HepG2 (cell line): ENCODE data around the gene SS18L1. TPM values are rescaled to one million over a fixed set of nuclear protein-coding genes. Genes with fewer than 3 reads are reported as not detected.

ENCODE experiments used
- ATAC-seq: fragments of 200-7000 bp; cut with Tn5 transposase; 3 replicates; pipeline ENCODE4 v1.9.1; 2020; ENCODE audit warnings: mild to moderate bottlenecking, moderate library complexity
- BruUV-seq: library from RNA; stranded (reverse); fragments of 400-500 nt; replicated peaks from 2 replicates; lab custom pipeline; 2021; lab: Mats Ljungman, UMichigan
- CTCF ChIA-PET: fragments of 300-600 bp; formaldehyde crosslinking; extraction: SDS; loops from one replicate; lab custom pipeline; 2021; ENCODE audit warnings: low total read pairs, inconsistent platforms, low intra/inter-chr PET ratio; lab: Yijun Ruan, JAX
- POLR2A ChIA-PET: fragments of 350-600 bp; sonication (Branson Sonifier 250); formaldehyde crosslinking; loops from one replicate; lab custom pipeline; 2020; ENCODE audit warnings: antibody characterized with exemption, inconsistent platforms; lab: Yijun Ruan, JAX
- DNase-seq: peaks from one replicate; pipeline ENCODE4 v3.0.0-alpha.2; 2015; ENCODE audit warnings: low spot score
- FAIRE-seq: peaks from 3 replicates; lab custom pipeline; 2011; peaks lifted over from hg19 to GRCh38; lab: Jason Lieb, UNC
- H2AFZ ChIP-seq: one replicate; pipeline ENCODE4 v1.6.1; 2011; ENCODE audit warnings: low read length, inconsistent platforms
- H3K27ac ChIP-seq: fragments of 300-600 bp; 3 replicates; pipeline ENCODE4 v1.8.0; 2011; ENCODE audit warnings: mixed run types, mild to moderate bottlenecking, mixed read lengths, low read length, inconsistent platforms; ENCODE audit not compliant: insufficient read depth; ENCODE audit errors: extremely low read length
- H3K27me3 ChIP-seq, 2 experiments: fragments of 200-600 bp in 1 of 2; 2 replicates in 1 of 2; 3 replicates in 1 of 2; pipeline versions ENCODE4 v1.6.0 to v1.8.0; 2011; ENCODE audit warnings: low read length in 2 of 2, mild to moderate bottlenecking in 2 of 2, moderate library complexity in 2 of 2, inconsistent platforms in 1 of 2; ENCODE audit not compliant: insufficient read depth in 2 of 2, control insufficient read depth in 1 of 2
- H3K36me3 ChIP-seq, 2 experiments: fragments of 200-600 bp in 1 of 2; replicated peaks in 1 of 2; 2 replicates in 1 of 2; 3 replicates in 1 of 2; pipeline versions ENCODE4 v1.5.1 to v1.8.0; 2011; ENCODE audit warnings: low read length in 2 of 2, inconsistent platforms in 1 of 2; ENCODE audit not compliant: insufficient read depth in 2 of 2, control insufficient read depth in 1 of 2
- H3K4me1 ChIP-seq: 2 replicates; pipeline ENCODE4 v1.5.1; 2012; ENCODE audit warnings: low read length, inconsistent platforms; ENCODE audit not compliant: insufficient read depth
- H3K4me2 ChIP-seq: 2 replicates; pipeline ENCODE4 v1.6.0; 2011; ENCODE audit warnings: low read depth, low read length, inconsistent platforms
- H3K4me3 ChIP-seq, 3 experiments: fragments of 200-600 bp in 1 of 3; sonication (generic), shearing (Covaris generic) in 1 of 3; replicated peaks in 1 of 3; 2 replicates each; pipeline ENCODE4 v1.5.1; 2011 to 2016; ENCODE audit warnings: low read length in 3 of 3, inconsistent platforms in 2 of 3, low read depth in 2 of 3, mild to moderate bottlenecking in 2 of 3, control low read depth in 1 of 3, mixed read lengths in 1 of 3; ENCODE audit not compliant: insufficient read depth in 1 of 3
- H3K79me2 ChIP-seq: one replicate; pipeline ENCODE4 v1.6.1; 2011; ENCODE audit warnings: low read length, inconsistent platforms; ENCODE audit not compliant: insufficient read depth
- H3K9ac ChIP-seq: 2 replicates; pipeline ENCODE4 v1.6.0; 2011; ENCODE audit warnings: mild to moderate bottlenecking, low read depth, low read length, inconsistent platforms; ENCODE audit not compliant: insufficient read depth
- H3K9me3 ChIP-seq: 2 replicates; pipeline ENCODE4 v1.5.1; 2012; ENCODE audit warnings: mild to moderate bottlenecking, low read length
- H4K20me1 ChIP-seq: 2 replicates; pipeline ENCODE4 v1.6.0; 2011; ENCODE audit warnings: inconsistent platforms, mild to moderate bottlenecking, low read length, moderate library complexity; ENCODE audit not compliant: insufficient read depth
- ARHGAP35 ChIP-seq: sonication (generic); formaldehyde crosslinking; IDR thresholded peaks from 2 replicates; pipeline ENCODE4 v1.9.0; 2022; ENCODE audit warnings: mild to moderate bottlenecking, inconsistent platforms, moderate library complexity, missing genetic modification reagents, borderline replicate concordance
- ATF2 ChIP-seq: sonication (generic); formaldehyde crosslinking; IDR thresholded peaks from 2 replicates; pipeline ENCODE4 v1.4.0; 2020; ENCODE audit warnings: missing genetic modification reagents
- ATM ChIP-seq: fragments of 450-650 bp; IDR thresholded peaks from 2 replicates; pipeline ENCODE4 v1.7.1; 2017; ENCODE audit warnings: mild to moderate bottlenecking, borderline replicate concordance
- CBX1 ChIP-seq: IDR thresholded peaks from one replicate; pipeline ENCODE4 v1.6.1; 2016; ENCODE audit warnings: antibody characterized with exemption, low read depth
- CC2D1A ChIP-seq: sonication (generic); formaldehyde crosslinking; IDR thresholded peaks from 2 replicates; pipeline ENCODE4 v1.8.1; 2023; ENCODE audit warnings: mild to moderate bottlenecking, missing genetic modification reagents
- EEA1 ChIP-seq: sonication (generic); formaldehyde crosslinking; IDR thresholded peaks from 2 replicates; pipeline ENCODE4 v1.5.1; 2020; ENCODE audit warnings: mild to moderate bottlenecking, missing genetic modification reagents, borderline replicate concordance
- GFI1 ChIP-seq: sonication (generic); formaldehyde crosslinking; IDR thresholded peaks from 2 replicates; pipeline ENCODE4 v1.5.0; 2020; ENCODE audit warnings: missing genetic modification reagents, mild to moderate bottlenecking, borderline replicate concordance
- HMG20A ChIP-seq: IDR thresholded peaks from 2 replicates; pipeline ENCODE4 v1.6.1; 2016; ENCODE audit warnings: borderline replicate concordance
- KAT8 ChIP-seq: IDR thresholded peaks from 2 replicates; pipeline ENCODE4 v1.6.1; 2016; ENCODE audit warnings: missing genetic modification reagents, missing compliant biosample characterization
- KDM1A ChIP-seq: IDR thresholded peaks from 2 replicates; pipeline ENCODE4 v1.6.1; 2016; ENCODE audit warnings: missing compliant biosample characterization
- KDM5B ChIP-seq: sonication (generic); formaldehyde crosslinking; IDR thresholded peaks from 2 replicates; pipeline ENCODE4 v1.4.0; 2020; ENCODE audit warnings: missing genetic modification reagents, mild to moderate bottlenecking, borderline replicate concordance
- MTF1 ChIP-seq: sonication (generic); formaldehyde crosslinking; IDR thresholded peaks from 2 replicates; pipeline ENCODE4 v1.5.0; 2020; ENCODE audit warnings: missing genetic modification reagents
- PREB ChIP-seq: sonication (generic); formaldehyde crosslinking; IDR thresholded peaks from 2 replicates; pipeline ENCODE4 v1.4.0; 2020; ENCODE audit warnings: missing genetic modification reagents
- REST ChIP-seq, 2 experiments: IDR thresholded peaks; 2 replicates each; pipeline ENCODE4 v1.6.1; 2011 to 2012; ENCODE audit warnings: low read length in 2 of 2, borderline replicate concordance in 1 of 2, low read depth in 1 of 2, mild to moderate bottlenecking in 1 of 2, moderate library complexity in 1 of 2
- RFX3 ChIP-seq: IDR thresholded peaks from 2 replicates; pipeline ENCODE4 v1.6.1; 2016; ENCODE audit warnings: missing biosample characterization, missing genetic modification reagents
- XRCC5 ChIP-seq: fragments of 200-400 bp; formaldehyde crosslinking; optimal IDR thresholded peaks from 2 replicates; pipeline ENCODE3; 2017; ENCODE audit warnings: mild to moderate bottlenecking, low read length
- ZNF205 ChIP-seq: IDR thresholded peaks from 2 replicates; pipeline ENCODE4 v1.6.1; 2018; ENCODE audit warnings: missing biosample characterization, missing genetic modification reagents
- ZNF616 ChIP-seq: sonication (generic); formaldehyde crosslinking; IDR thresholded peaks from 2 replicates; pipeline ENCODE4 v1.5.0; 2020; ENCODE audit warnings: low read depth, mild to moderate bottlenecking, missing genetic modification reagents
- ZNF644 ChIP-seq: IDR thresholded peaks from 2 replicates; pipeline ENCODE4 v1.6.1; 2016; ENCODE audit warnings: low read depth
- ZNF652 ChIP-seq: IDR thresholded peaks from 2 replicates; pipeline ENCODE4 v1.6.1; 2016; ENCODE audit warnings: low read depth, borderline replicate concordance
- ZSCAN31 ChIP-seq: sonication (generic); formaldehyde crosslinking; IDR thresholded peaks from 2 replicates; pipeline ENCODE4 v1.5.0; 2020; ENCODE audit warnings: low read depth, mild to moderate bottlenecking, missing genetic modification reagents
- WGBS: methylation state at CpG from one replicate; pipeline ENCODE4 v1.1.6; 2017; ENCODE audit warnings: low lambda C conversion rate; 5-methylcytosine and 5-hydroxymethylcytosine counted together
- in situ Hi-C: cut with HindIII; loops from 2 replicates; pipeline ENCODE4 v1.10.0; 2017; ENCODE audit warnings: low pct_unique_long_range_greater_than_20kb; ENCODE audit not compliant: extremely low pct_ligation_motif_present
- intact Hi-C: fragments of 100-400 bp; cut with micrococcal nuclease; formaldehyde crosslinking; loops from one replicate; pipeline ENCODE4 v1.10.0; 2022; ENCODE audit not compliant: unreplicated experiment
- polyA plus RNA-seq, 8 experiments: library from polyadenylated mRNA; depleted of rRNA in 3 of 8; stranded (reverse) in 7 of 8; unstranded in 1 of 8; fragments of >200 nt; fragmentation: Illumina TruSeq in 4 of 8; extraction: Trizol in 4 of 8; gene quantifications; 2 replicates each; pipeline versions ENCODE4 v1.2.1 to v1.2.3, GENCODE V29; 2011 to 2016; ENCODE audit warnings: low read depth in 4 of 8, missing spikeins in 1 of 8, mixed read lengths in 1 of 8; ENCODE audit not compliant: insufficient read depth in 1 of 8
- total RNA-seq, 5 experiments: library from RNA; depleted of rRNA; stranded (reverse); fragments of >200 nt; fragmentation: Illumina TruSeq; extraction: Trizol; gene quantifications; 2 replicates each; pipeline ENCODE4 v1.2.3, GENCODE V29; 2016; ENCODE audit warnings: low read depth in 1 of 5

The SS18L1 gene
- total and polyA plus RNA-seq, 2 of the 13 experiments (the other 11 are each of a cell fraction or from before 2014, with no cell fraction given) = 17.8 to 27.6 TPM

GRCh38 chr20:62120365-62120762, 23.2 kb upstream of the SS18L1 start:
- no TSS peak for BruUV-seq
- Histone ChIP-seq H3K27ac (peak overlapping the region; percentile 36), H4K20me1 (peaks cover 16% of the 10 kb centered on the region), H3K4me3 (peak overlapping the region; percentile 10 to 87 (median 25); a peak in 5 of 6 replicates), H3K9ac (peak overlapping the region; percentile 31; the same call in 1 of the 2 replicates), H3K9me3 (no peaks in the 10 kb centered on the region), H3K27me3 (peaks cover 6 to 24% of the 10 kb centered on the region in 2 experiments), H2AFZ (no peak overlapping the region), H3K79me2 (peaks cover 21% of the 10 kb centered on the region), H3K4me2 (peak overlapping the region; percentile 70), H3K36me3 (peaks cover 4 to 13% of the 10 kb centered on the region in 2 experiments; a peak in 3 of 5 replicates), H3K4me1 (peaks cover 76% of the 10 kb centered on the region)
- in situ Hi-C loops = loop anchor here (5.0 kb wide), 1 partner anchor 53 kb away; the partner anchor contains the start of gene TAF4
- CTCF ChIA-PET = no interaction called here
- DNase-seq = no peak
- no peak for FAIRE-seq
- WGBS = 44% methylated on average over 5 of the region's 5 CpGs
- no peak for ATAC-seq
- POLR2A ChIA-PET = interaction anchor here (0.9 to 10.4 kb wide), 11 partner anchors 16 to 110 kb away, joined by 3 to 260 read pairs (median 6); partner anchors contain the start of genes PSMA7, SS18L1 and TAF4
- intact Hi-C loops = loop anchor here (5.0 kb wide), 2 partner anchors 37 to 108 kb away; no protein-coding TSS in a partner anchor
- TF ChIP-seq ZNF652 (CRISPR knock-in tag) (no peak), XRCC5 (no peak), ZNF205 (CRISPR knock-in tag) (no peak), MTF1 (CRISPR knock-in tag) (no peak), PREB (CRISPR knock-in tag) (0 out of 2 replicates have a peak, but pooled peaks have one; percentile 40), EEA1 (CRISPR knock-in tag) (no peak), ZNF616 (CRISPR knock-in tag) (no peak), ATM (no peak), REST (IDR thresholded peaks at IDR 0.05; ENCODE audit: borderline replicate concordance in 1 of 2, low read depth in 1 of 2, low read length in 2 of 2) (no peak), KAT8 (CRISPR knock-in tag) (no peak), KDM1A (no peak), RFX3 (no peak), HMG20A (CRISPR knock-in tag) (no peak), ARHGAP35 (CRISPR knock-in tag) (0 out of 2 replicates have a peak, but pooled peaks have one; percentile 4), ZSCAN31 (CRISPR knock-in tag) (no peak), KDM5B (CRISPR knock-in tag) (0 out of 2 replicates have a peak, but pooled peaks have one; percentile 30), CC2D1A (CRISPR knock-in tag) (no peak), CBX1 (no peak), ZNF644 (CRISPR knock-in tag) (no peak), ATF2 (peak; percentile 38; the same call in 1 of the 2 replicates), GFI1 (no peak)
